DOHH2 (cell line): ENCODE measurements around the gene CPN2.

Experiments
- CTCF ChIP-seq: fragments of 200-600 bp; sonication (generic); IDR thresholded peaks from one replicate; pipeline ENCODE4 v1.5.1; 2014; ENCODE audit warnings: antibody characterized with exemption, mild to moderate bottlenecking, low read depth, low read length; ENCODE audit not compliant: poor library complexity, severe bottlenecking
- EZH2phosphoT487 ChIP-seq: fragments of 200-600 bp; sonication (generic); IDR thresholded peaks from 2 replicates; pipeline ENCODE4 v1.6.1; 2017; ENCODE audit warnings: borderline replicate concordance, mild to moderate bottlenecking, antibody characterized with exemption, low read length, moderate library complexity, mixed read lengths

GRCh38 chr3:194315965-194316361 is 35.2 kb downstream of the CPN2 start:
- TF ChIP-seq CTCF (no peak), EZH2phosphoT487 (no peak)
